ENCODE data around the gene PEF1. TPM values are rescaled to one million over a fixed set of nuclear protein-coding genes. Genes with fewer than 3 reads are reported as not detected.

The PEF1 gene
- total RNA-seq, 1 donor from 2014 or later: 34.1 TPM

DNA sequence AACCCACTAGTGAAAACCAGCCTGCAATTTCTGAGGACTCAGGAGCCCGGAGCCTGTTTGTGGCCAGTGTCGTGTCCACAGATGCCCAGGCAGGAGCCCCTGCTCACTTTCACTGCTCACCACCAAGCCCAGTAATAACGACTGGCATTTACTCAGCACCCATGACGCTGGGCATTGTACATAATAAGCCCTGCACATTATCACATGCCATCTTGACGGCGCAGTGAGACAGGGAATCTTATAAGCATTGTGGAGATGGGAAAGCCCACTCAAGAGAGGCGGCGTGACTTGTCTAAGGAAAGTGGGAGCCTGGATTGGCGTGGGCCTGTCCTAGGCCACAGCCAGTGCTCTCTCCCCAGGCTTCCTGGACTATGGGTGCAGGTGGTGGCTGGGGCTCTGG lies 28.8 kb upstream of the PEF1 start:
- intact Hi-C loops (cut with micrococcal nuclease): loop anchor here (5.0 kb wide), 1 partner anchor 39 kb away; no protein-coding TSS in a partner anchor
- DNase-seq: no peak
- ATAC-seq: no peak

DNA sequence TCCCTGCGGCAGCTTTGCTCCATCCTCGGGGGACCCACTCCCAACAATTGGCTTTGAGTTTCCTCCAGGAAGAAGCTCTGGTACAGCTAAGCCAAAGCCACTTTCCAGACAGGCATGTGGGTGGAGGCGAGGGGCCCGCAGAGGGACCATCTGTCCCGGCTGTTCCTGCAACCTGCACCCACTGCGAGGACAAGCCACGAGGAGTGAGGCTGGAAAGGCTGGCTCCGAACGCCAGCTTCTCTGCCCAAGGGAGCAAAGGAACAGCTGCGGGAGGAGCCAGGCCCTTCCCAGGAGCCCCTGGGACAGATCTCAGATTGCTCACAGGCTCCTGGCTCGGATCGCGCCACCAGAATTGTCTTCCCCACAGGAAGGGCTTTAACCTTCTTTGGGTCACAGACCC lies 28.3 kb upstream of the PEF1 start:
- intact Hi-C loops (cut with micrococcal nuclease): loop anchor here (5.0 kb wide), 1 partner anchor 39 kb away; no protein-coding TSS in a partner anchor
- DNase-seq (peak; percentile 67), ATAC-seq (peak; percentile 20)

DNA sequence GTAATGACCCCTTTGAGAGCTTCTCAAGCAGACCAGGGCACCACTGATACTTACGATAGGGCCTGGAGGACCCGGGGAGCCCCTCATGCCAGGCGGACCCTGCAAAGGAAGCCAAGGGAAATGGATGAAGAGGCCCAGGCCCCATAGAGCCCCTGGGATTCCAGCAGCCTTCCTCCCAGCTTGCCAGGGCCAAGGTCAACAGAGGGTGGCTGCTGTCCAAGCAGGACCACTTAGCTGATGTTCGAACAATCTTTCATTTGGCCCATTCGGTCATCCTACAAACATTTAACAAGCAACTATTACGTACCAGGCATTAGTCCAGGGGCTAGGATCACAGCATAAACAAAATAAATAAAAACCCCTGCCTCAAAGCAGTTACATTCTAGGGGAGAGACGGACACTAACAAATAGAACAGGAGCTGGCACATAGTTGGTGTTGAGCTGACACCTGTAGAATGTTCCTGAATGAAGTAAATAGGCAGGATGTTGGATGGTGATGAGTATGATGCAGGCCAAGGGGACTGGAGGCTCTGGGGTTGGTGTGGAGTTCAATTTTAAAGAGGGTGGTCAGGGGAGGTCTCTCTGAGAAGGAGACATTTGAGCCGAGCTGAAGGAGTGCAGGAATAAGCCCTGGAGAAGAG lies 27.0 kb upstream of the PEF1 start:
- intact Hi-C loops (cut with micrococcal nuclease): loop anchor here (5.0 kb wide), 1 partner anchor 41 kb away; no protein-coding TSS in a partner anchor
- no peak for ATAC-seq
- DNase-seq: no peak

DNA sequence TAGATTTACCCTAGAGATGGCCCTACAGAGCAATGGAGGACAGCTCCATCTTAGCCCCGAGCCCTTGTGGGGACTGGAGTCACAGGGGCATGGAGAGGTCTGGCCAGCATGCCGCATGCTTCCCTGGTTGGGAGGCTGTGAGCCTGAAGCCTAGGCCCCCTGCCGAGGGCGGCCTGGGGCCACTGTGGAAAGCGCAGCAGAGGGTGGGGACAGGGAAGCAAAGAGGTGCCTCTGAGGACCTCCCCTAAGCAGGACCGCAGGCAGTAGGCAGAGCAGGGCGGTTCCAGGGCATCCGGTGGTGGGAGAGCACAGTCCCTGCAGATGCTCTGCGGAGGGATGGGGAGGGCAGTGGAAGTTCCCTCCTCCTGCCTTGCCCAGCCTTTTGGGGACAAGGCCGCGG lies 26.5 kb upstream of the PEF1 start:
- intact Hi-C loops (cut with micrococcal nuclease): loop anchor here (5.0 kb wide), 1 partner anchor 41 kb away; no protein-coding TSS in a partner anchor
- ATAC-seq: no peak
- DNase-seq: no peak

- intact Hi-C loops (cut with micrococcal nuclease): loop anchor here (5.0 kb wide), 1 partner anchor 42 kb away; no protein-coding TSS in a partner anchor
- ATAC-seq (peak; percentile 1), DNase-seq (no peak)
Measured at GRCh38 chr1:31670593-31670964, 25.9 kb upstream of the PEF1 start.

- intact Hi-C loops (cut with micrococcal nuclease): loop anchor here (5.0 to 10.0 kb wide), 2 partner anchors 42 to 115 kb away; no protein-coding TSS in a partner anchor
- peak; percentile 90 for DNase-seq
- peak; percentile 75 for ATAC-seq
Measured at GRCh38 chr1:31669786-31670592, 25.3 kb upstream of the PEF1 start.

- intact Hi-C loops (cut with micrococcal nuclease): loop anchor here (10.0 kb wide), 1 partner anchor 115 kb away; no protein-coding TSS in a partner anchor
- ATAC-seq: no peak
- no peak for DNase-seq
Measured at GRCh38 chr1:31669433-31669785, 24.7 kb upstream of the PEF1 start.

DNA sequence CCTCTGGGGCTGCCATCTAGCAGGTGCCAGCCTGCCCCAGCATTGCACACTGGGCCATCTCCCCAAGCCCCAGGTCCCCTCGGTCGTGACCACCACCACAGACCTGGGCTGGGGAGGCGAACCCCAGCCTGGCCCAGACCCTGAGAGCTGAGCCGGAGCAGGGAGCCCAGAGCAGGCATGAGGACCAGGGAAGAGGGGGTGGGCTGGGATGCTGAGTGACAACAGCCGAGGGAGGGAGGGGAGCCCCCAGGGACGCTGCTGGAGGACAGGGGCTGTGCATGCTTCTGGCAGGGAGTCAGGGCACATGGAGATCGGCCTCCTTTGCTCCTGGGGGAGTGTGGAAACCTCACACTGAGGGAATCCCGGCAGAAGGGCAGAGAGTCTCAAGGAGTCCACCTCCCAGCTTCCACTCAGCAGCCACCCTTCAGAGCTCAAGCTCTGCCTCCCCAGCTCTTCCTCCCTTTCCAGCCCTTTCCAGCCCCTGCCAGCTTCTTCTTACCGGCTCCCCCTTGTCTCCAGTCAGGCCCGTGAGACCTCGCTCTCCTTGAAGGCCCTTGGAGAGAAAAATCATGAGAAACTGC lies 23.7 kb upstream of the PEF1 start:
- no peak for ATAC-seq
- no peak for DNase-seq
- intact Hi-C loops (cut with micrococcal nuclease): loop anchor here (10.0 kb wide), 1 partner anchor 116 kb away; no protein-coding TSS in a partner anchor

GRCh38 chr1:31667065-31667785 lies 22.5 kb upstream of the PEF1 start:
- no peak for DNase-seq
- no peak for ATAC-seq
- intact Hi-C loops (cut with micrococcal nuclease): loop anchor here (10.0 kb wide), 1 partner anchor 118 kb away; no protein-coding TSS in a partner anchor

- no peak for DNase-seq
- no peak for ATAC-seq
- intact Hi-C loops (cut with micrococcal nuclease): loop anchor here (10.0 kb wide), 1 partner anchor 118 kb away; no protein-coding TSS in a partner anchor
Measured at GRCh38 chr1:31666263-31666963, 21.7 kb upstream of the PEF1 start.

- no peak for DNase-seq
- ATAC-seq: no peak
- intact Hi-C loops (cut with micrococcal nuclease): loop anchor here (10.0 kb wide), 1 partner anchor 119 kb away; no protein-coding TSS in a partner anchor
Measured at GRCh38 chr1:31665234-31665878, 20.7 kb upstream of the PEF1 start.

DNA sequence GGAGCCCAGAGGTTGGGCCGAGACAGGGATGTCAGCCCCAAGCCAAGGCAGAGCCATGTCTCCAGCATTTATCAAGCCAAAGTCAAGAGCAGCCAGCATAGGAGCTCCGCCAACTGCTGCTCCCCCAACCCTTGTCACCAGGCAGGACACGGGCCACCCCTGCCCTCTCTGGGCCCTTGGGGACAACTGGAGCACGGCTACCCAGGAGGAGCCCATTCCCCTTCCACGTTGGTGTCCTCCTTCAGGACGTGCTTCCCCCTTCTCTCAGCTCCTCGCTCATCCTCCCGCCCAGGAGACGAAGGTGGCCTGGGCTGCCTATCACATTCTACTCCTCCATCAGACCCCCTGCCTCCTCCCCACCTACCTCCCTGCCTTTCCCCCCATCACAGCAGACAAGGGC lies 19.9 kb upstream of the PEF1 start:
- intact Hi-C loops (cut with micrococcal nuclease): loop anchor here (10.0 kb wide), 1 partner anchor 120 kb away; no protein-coding TSS in a partner anchor
- ATAC-seq (no peak), DNase-seq (no peak)

DNA sequence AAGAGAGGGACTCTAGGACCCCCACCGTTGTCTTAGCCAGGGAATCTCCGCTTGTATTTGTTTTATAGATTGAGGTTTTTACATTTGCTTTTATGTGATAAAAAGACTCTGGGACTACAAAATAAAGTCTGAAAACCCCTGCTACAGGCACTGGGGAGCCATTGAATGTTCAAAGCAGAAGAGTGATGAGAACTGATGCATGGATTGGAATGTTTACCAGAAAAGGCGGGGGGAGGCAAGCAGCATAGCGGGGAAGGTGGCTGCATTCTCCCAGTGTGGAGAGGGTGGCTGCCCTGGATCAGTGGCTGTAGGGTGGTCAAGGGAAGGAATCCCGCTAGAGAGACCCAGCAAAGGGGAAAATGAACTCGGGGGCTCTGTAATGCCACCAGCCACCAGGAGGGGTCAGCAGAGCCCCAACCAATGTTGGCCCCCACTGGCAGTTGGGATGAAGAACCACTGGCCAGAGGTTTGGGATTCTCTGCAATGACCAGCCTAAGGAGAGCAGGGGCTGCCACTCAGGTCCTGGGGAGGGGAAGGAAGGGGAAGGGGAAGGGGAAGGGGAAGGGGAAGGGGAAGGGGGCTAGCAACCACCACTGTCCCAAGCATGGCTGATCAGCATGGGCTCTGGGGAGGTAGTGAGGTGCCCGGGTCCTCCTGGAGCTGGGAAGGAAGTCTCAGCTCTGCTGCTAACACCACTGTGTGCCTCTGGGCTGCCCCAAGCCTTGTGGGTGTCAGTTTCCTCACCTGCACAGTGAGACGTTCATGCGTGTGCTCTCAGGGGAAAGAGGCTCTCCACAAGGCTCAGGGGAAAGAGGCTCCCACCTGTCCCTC lies 19.2 kb upstream of the PEF1 start:
- ATAC-seq: peak; percentile 60
- peak; percentile 78 for DNase-seq
- intact Hi-C loops (cut with micrococcal nuclease): loop anchor here (10.0 kb wide), 1 partner anchor 121 kb away; no protein-coding TSS in a partner anchor

GRCh38 chr1:31662463-31662862 lies 17.8 kb upstream of the PEF1 start:
- no peak for ATAC-seq
- intact Hi-C loops (cut with micrococcal nuclease): loop anchor here (10.0 kb wide), 1 partner anchor 122 kb away; no protein-coding TSS in a partner anchor
- DNase-seq: no peak

GRCh38 chr1:31661856-31662255 lies 17.2 kb upstream of the PEF1 start:
- intact Hi-C loops (cut with micrococcal nuclease): loop anchor here (10.0 kb wide), 1 partner anchor 123 kb away; no protein-coding TSS in a partner anchor
- no peak for DNase-seq
- ATAC-seq: no peak

DNA sequence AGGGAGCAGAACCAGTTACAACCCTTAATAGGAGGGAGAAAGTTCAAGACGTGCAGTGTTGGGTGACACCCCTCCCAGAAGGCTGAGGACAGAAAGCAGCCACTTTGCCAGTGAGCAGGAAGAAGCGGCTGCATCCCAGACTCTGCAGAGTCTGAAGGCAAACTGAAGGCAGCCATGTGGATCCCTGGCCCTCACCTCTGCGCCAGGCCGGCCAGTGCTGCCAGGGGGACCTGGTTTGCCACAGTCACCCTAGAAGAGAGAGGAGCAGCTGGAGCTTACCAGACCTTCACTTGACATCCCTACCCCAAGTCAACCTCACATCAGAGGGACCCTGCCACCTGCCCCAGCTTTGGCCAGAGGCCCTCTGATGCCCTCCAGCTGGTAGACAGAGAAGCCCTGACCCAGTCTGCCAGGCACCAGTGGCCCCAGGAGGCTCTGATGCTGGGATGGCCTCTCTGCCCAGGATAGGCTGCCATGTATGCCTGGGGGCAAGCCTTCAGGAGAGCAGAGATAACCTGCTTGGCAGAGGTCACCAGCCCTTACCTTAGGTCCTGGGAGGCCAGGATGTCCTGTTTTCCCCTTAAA lies 16.3 kb upstream of the PEF1 start:
- no peak for ATAC-seq
- intact Hi-C loops (cut with micrococcal nuclease): loop anchor here (10.0 kb wide), 1 partner anchor 124 kb away; no protein-coding TSS in a partner anchor
- DNase-seq: no peak
